WTC11 (cell line): ENCODE results near the gene LRRFIP2. TPM values are rescaled to one million over a fixed set of nuclear protein-coding genes. Genes with fewer than 3 reads are reported as not detected.

Experiments used
- ATAC-seq: fragments of 200-7000 bp; cut with Tn5 transposase; 2 replicates; pipeline ENCODE4 v1.10.0; 2021; ENCODE audit warnings: mild to moderate bottlenecking, moderate library complexity
- CTCF ChIA-PET: fragments of 300-600 bp; sonication (Branson Sonifier 250); formaldehyde crosslinking; loops from one replicate; lab custom pipeline; 2021; ENCODE audit warnings: antibody characterized with exemption; lab: Charles Lee
- POLR2A ChIA-PET: fragments of 350-600 bp; sonication (Branson Sonifier 250); formaldehyde crosslinking; loops from one replicate; lab custom pipeline; 2021; ENCODE audit warnings: antibody characterized with exemption; lab: Charles Lee
- DNase-seq: peaks from one replicate; pipeline ENCODE4 v3.0.0; 2021; ENCODE audit warnings: low spot score
- H3K27ac Mint-ChIP-seq: 2 replicates; pipeline ENCODE4 v1.8.0; 2021; ENCODE audit warnings: mixed read lengths
- H3K27me3 Mint-ChIP-seq: 2 replicates; pipeline ENCODE4 v1.8.0; 2021; ENCODE audit warnings: low read depth, mild to moderate bottlenecking, moderate library complexity, mixed read lengths
- H3K36me3 Mint-ChIP-seq: 2 replicates; pipeline ENCODE4 v1.8.0; 2021; ENCODE audit warnings: mixed read lengths
- H3K4me1 Mint-ChIP-seq: 2 replicates; pipeline ENCODE4 v1.8.0; 2022; ENCODE audit warnings: mixed read lengths
- H3K4me3 Mint-ChIP-seq: 2 replicates; pipeline ENCODE4 v1.8.0; 2021; ENCODE audit warnings: mild to moderate bottlenecking, moderate library complexity, mixed read lengths
- H3K9me3 Mint-ChIP-seq: 2 replicates; pipeline ENCODE4 v1.8.0; 2021; ENCODE audit warnings: mixed read lengths
- ARID4B ChIP-seq: sonication (generic); formaldehyde crosslinking; IDR thresholded peaks from 2 replicates; pipeline ENCODE4 v1.8.0; 2023; ENCODE audit warnings: missing genetic modification reagents, mild to moderate bottlenecking, borderline replicate concordance
- ATF1 ChIP-seq: sonication (generic); formaldehyde crosslinking; IDR thresholded peaks from 2 replicates; pipeline ENCODE4 v1.8.1; 2023; ENCODE audit warnings: mild to moderate bottlenecking, moderate library complexity, missing genetic modification reagents
- FOXJ3 ChIP-seq: sonication (generic); formaldehyde crosslinking; IDR thresholded peaks from 2 replicates; pipeline ENCODE4 v1.9.0; 2021; ENCODE audit warnings: missing genetic modification reagents, mild to moderate bottlenecking, borderline replicate concordance
- FOXK1 ChIP-seq: sonication (generic); formaldehyde crosslinking; IDR thresholded peaks from 2 replicates; pipeline ENCODE4 v1.8.0; 2022; ENCODE audit warnings: mild to moderate bottlenecking, moderate library complexity, missing genetic modification reagents
- FOXP4 ChIP-seq: sonication (generic); formaldehyde crosslinking; IDR thresholded peaks from 2 replicates; pipeline ENCODE4 v1.8.0; 2022; ENCODE audit warnings: mild to moderate bottlenecking, missing genetic modification reagents
- HMGXB4 ChIP-seq: sonication (generic); formaldehyde crosslinking; IDR thresholded peaks from 2 replicates; pipeline ENCODE4 v1.8.1; 2023; ENCODE audit warnings: mild to moderate bottlenecking, moderate library complexity, missing genetic modification reagents
- IRF2 ChIP-seq: sonication (generic); formaldehyde crosslinking; IDR thresholded peaks from 2 replicates; pipeline ENCODE4 v1.8.0; 2022; ENCODE audit warnings: low read depth, missing genetic modification reagents, borderline replicate concordance
- MLX ChIP-seq: sonication (generic); formaldehyde crosslinking; IDR thresholded peaks from 2 replicates; pipeline ENCODE4 v1.8.1; 2023; ENCODE audit warnings: mild to moderate bottlenecking, missing genetic modification reagents, moderate library complexity
- MYBL2 ChIP-seq: sonication (generic); formaldehyde crosslinking; IDR thresholded peaks from 2 replicates; pipeline ENCODE4 v1.8.1; 2023; ENCODE audit warnings: mild to moderate bottlenecking, moderate library complexity, missing genetic modification reagents
- PRDM15 ChIP-seq: sonication (generic); formaldehyde crosslinking; IDR thresholded peaks from 2 replicates; pipeline ENCODE4 v1.8.0; 2022; ENCODE audit warnings: missing genetic modification reagents
- PRRX2 ChIP-seq: fragments of 250-450 bp; sonication (Bioruptor Pico); IDR thresholded peaks from 2 replicates; pipeline ENCODE4 v1.8.0; 2021; ENCODE audit warnings: mild to moderate bottlenecking
- SMAD4 ChIP-seq: sonication (generic); formaldehyde crosslinking; IDR thresholded peaks from 2 replicates; pipeline ENCODE4 v1.8.0; 2022; ENCODE audit warnings: mild to moderate bottlenecking, missing genetic modification reagents
- STAT6 ChIP-seq: sonication (generic); formaldehyde crosslinking; conservative IDR thresholded peaks from 2 replicates; pipeline ENCODE4 v1.8.1; 2023; ENCODE audit warnings: mild to moderate bottlenecking, low read depth, missing genetic modification reagents, moderate library complexity
- TEAD1 ChIP-seq: sonication (generic); formaldehyde crosslinking; IDR thresholded peaks from 2 replicates; pipeline ENCODE4 v1.8.0; 2022; ENCODE audit warnings: mild to moderate bottlenecking, missing genetic modification reagents
- USF2 ChIP-seq: sonication (generic); formaldehyde crosslinking; IDR thresholded peaks from 2 replicates; pipeline ENCODE4 v1.8.1; 2023; ENCODE audit warnings: mild to moderate bottlenecking, missing genetic modification reagents, moderate library complexity
- ZBTB43 ChIP-seq: sonication (generic); formaldehyde crosslinking; IDR thresholded peaks from 2 replicates; pipeline ENCODE4 v1.8.1; 2023; ENCODE audit warnings: mild to moderate bottlenecking, missing genetic modification reagents
- ZMAT4 ChIP-seq: fragments of 250-450 bp; sonication (Bioruptor Pico); IDR thresholded peaks from 2 replicates; pipeline ENCODE4 v1.9.0; 2021; ENCODE audit warnings: mild to moderate bottlenecking
- ZNF263 ChIP-seq: sonication (generic); formaldehyde crosslinking; IDR thresholded peaks from 2 replicates; pipeline ENCODE4 v1.8.1; 2022; ENCODE audit warnings: low read depth, mild to moderate bottlenecking, moderate library complexity, missing genetic modification reagents
- ZNF396 ChIP-seq: fragments of 250-450 bp; sonication (Bioruptor Pico); IDR thresholded peaks from 2 replicates; pipeline ENCODE4 v1.8.0; 2021; ENCODE audit warnings: mild to moderate bottlenecking, moderate library complexity, borderline replicate concordance
- ZNF423 ChIP-seq: fragments of 250-450 bp; sonication (Bioruptor Pico); IDR thresholded peaks from 2 replicates; pipeline ENCODE4 v2.1.2; 2022; ENCODE audit warnings: mild to moderate bottlenecking, moderate library complexity
- total RNA-seq: library from RNA; stranded (reverse); gene quantifications from 3 replicates; pipeline ENCODE4 v1.2.3, GENCODE V29; 2021

LRRFIP2 gene
- total RNA-seq, 1 experiment from 2014 or later = 23.7 TPM

GRCh38 chr3:37074178-37074577 is 100.2 kb downstream of the LRRFIP2 start:
- no peaks in the 10 kb centered on the region for H3K9me3 Mint-ChIP-seq
- ChIA-PET POLR2A (no interaction called here), CTCF (no interaction called here)
- DNase-seq (no peak), ATAC-seq (no peak)
- no peak overlapping the region for H3K27ac Mint-ChIP-seq
- H3K4me3 Mint-ChIP-seq = no peak overlapping the region
- H3K27me3 Mint-ChIP-seq = no peaks in the 10 kb centered on the region
- H3K36me3 Mint-ChIP-seq = no peaks in the 10 kb centered on the region
- TF ChIP-seq PRDM15 = no peak
- no peak for TF ChIP-seq ZBTB43
- no peak for TF ChIP-seq ARID4B
- no peak for TF ChIP-seq PRRX2 (CRISPR knock-in tag)
- no peak for TF ChIP-seq SMAD4 (CRISPR knock-in tag)
- TF ChIP-seq MYBL2 (CRISPR knock-in tag) = no peak
- TF ChIP-seq FOXP4 = no peak
- TF ChIP-seq TEAD1 (CRISPR knock-in tag) = no peak
- TF ChIP-seq USF2 (CRISPR knock-in tag) = no peak
- no peak for TF ChIP-seq MLX
- TF ChIP-seq IRF2 (CRISPR knock-in tag) = no peak
- no peak for TF ChIP-seq HMGXB4 (CRISPR knock-in tag)
- no peak for TF ChIP-seq ZNF396 (CRISPR knock-in tag)
- no peak for TF ChIP-seq ZNF263 (CRISPR knock-in tag)
- no peak for TF ChIP-seq FOXK1 (CRISPR knock-in tag)
- no peak for TF ChIP-seq ZNF423 (CRISPR knock-in tag)
- TF ChIP-seq ATF1 (CRISPR knock-in tag) = no peak
- TF ChIP-seq ZMAT4 = no peak
- TF ChIP-seq STAT6 (CRISPR knock-in tag) = no peak
- no peak for TF ChIP-seq FOXJ3 (CRISPR knock-in tag)
- TF ChIP-seq, all 79 proteins: peak for 0
- H3K4me1 Mint-ChIP-seq = no peaks in the 10 kb centered on the region
